Measurements from ENCODE around the gene EIF4B. TPM values are rescaled to one million over a fixed set of nuclear protein-coding genes. Genes with fewer than 3 reads are reported as not detected.

Gene EIF4B
- total RNA-seq, 4 donors from 2014 or later: 667 to 821 (median 740) TPM

GRCh38 chr12:53065975-53066931 lies 60.0 kb downstream of the EIF4B start:
- Histone ChIP-seq H3K9me3 (no peaks in the 10 kb centered on the region), H3K4me1 (peaks cover 34 to 37% of the 10 kb centered on the region in 2 donors), H3K27ac (peak overlapping the region; percentile 71 to 74 (median 74)), H3K36me3 (peaks cover 0 to 43% of the 10 kb centered on the region in 2 donors), H3K4me3 (no peak overlapping the region), H3K27me3 (no peaks in the 10 kb centered on the region)
- TF ChIP-seq, protein P1, sequence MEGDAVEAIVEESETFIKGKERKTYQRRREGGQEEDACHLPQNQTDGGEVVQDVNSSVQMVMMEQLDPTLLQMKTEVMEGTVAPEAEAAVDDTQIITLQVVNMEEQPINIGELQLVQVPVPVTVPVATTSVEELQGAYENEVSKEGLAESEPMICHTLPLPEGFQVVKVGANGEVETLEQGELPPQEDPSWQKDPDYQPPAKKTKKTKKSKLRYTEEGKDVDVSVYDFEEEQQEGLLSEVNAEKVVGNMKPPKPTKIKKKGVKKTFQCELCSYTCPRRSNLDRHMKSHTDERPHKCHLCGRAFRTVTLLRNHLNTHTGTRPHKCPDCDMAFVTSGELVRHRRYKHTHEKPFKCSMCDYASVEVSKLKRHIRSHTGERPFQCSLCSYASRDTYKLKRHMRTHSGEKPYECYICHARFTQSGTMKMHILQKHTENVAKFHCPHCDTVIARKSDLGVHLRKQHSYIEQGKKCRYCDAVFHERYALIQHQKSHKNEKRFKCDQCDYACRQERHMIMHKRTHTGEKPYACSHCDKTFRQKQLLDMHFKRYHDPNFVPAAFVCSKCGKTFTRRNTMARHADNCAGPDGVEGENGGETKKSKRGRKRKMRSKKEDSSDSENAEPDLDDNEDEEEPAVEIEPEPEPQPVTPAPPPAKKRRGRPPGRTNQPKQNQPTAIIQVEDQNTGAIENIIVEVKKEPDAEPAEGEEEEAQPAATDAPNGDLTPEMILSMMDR (IDR thresholded peaks at IDR 0.05 in 4 of 5, conservative IDR thresholded peaks at IDR 0.05 in 1 of 5): peak; percentile 89 to 95 (median 94)
- no peak for TF ChIP-seq POLR2A (IDR thresholded peaks at IDR 0.05)
- intact Hi-C loops (cut with DNase I; ENCODE audit: low total_unique reads): loop anchor here (1.0 to 5.0 kb wide), 5 partner anchors 13 to 131 kb away; partner anchors contain the start of genes CSAD, SPRYD3 and ZNF740
- peak; percentile 65 to 69 for ATAC-seq
- in situ Hi-C loops (cut with MboI; ENCODE audit: low sequenced_read_pairs in 4 of 4): loop anchor here in 2 of 4 donors (5.0 to 25.0 kb wide), 3 partner anchors 36 to 121 kb away; partner anchors contain the start of genes CSAD (in 2 of the 2), SOAT2 (in 2 of the 2) and ZNF740 (in 2 of the 2)
- peak; percentile 67 to 74 for DNase-seq

GRCh38 chr12:53067074-53067992 lies 61.1 kb downstream of the EIF4B start:
- H3K36me3 ChIP-seq: peaks cover 0 to 32% of the 10 kb centered on the region in 2 donors
- no peaks in the 10 kb centered on the region for H3K9me3 ChIP-seq
- H3K27ac ChIP-seq: peak overlapping the region; percentile 22 to 74 (median 72)
- peaks cover 30 to 32% of the 10 kb centered on the region in 2 donors for H3K4me1 ChIP-seq
- no peak for DNase-seq
- in situ Hi-C loops (cut with MboI; ENCODE audit: low sequenced_read_pairs in 4 of 4) (loop anchor here in 2 of 4 donors (5.0 to 25.0 kb wide), 3 partner anchors 35 to 120 kb away; partner anchors contain the start of genes CSAD (in 2 of the 2), SOAT2 (in 2 of the 2) and ZNF740 (in 2 of the 2)), intact Hi-C loops (cut with DNase I; ENCODE audit: low total_unique reads) (loop anchor here (5.0 kb wide), 1 partner anchor 115 kb away; the partner anchor contains the start of genes CSAD and ZNF740)
- H3K27me3 ChIP-seq: no peaks in the 10 kb centered on the region
- ATAC-seq: no peak
- no peak for TF ChIP-seq POLR2A (IDR thresholded peaks at IDR 0.05)
- TF ChIP-seq, protein P1 (IDR thresholded peaks at IDR 0.05 in 4 of 5, conservative IDR thresholded peaks at IDR 0.05 in 1 of 5): no peak
- no peak overlapping the region for H3K4me3 ChIP-seq

DNA sequence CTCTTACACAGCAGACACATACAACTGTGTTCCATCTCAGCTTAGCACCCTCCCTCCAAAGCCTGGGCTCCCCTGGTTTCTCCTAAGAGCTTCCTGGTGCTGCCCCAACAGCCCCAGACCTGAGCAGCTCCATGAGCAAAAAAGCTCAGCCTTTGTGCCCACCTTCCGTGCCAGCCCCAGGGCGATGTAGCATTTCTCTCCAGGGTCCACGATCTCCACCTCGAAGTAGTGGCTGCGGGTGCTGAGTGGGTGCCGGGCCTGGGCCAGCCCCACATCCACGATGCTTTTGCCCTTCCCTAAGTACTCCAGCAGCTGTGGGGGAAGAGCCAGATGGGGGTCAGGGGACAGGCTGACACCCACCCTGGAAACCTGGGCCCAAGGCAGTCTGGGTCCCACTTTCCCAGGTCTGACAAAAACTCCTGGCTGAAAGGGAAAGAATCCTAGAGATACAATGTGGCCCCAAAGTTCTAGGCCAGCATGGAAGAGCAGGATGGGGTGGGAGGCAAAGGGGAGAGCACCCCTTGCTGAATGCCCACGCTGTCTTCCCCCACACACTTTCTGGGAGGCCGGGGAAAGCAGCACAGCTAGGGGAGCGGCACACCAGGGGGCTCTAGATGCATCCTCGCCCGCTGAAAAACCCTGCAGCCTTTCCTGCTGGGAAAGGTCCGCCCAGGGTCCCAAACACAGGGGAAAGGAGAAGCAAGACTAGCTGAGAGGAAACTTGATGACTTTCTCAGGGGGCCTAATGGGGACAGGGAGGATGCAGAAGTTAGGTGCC lies 61.9 kb downstream of the EIF4B start:
- Histone ChIP-seq H3K9me3 (no peaks in the 10 kb centered on the region), H3K36me3 (peaks cover 0 to 25% of the 10 kb centered on the region in 2 donors), H3K4me3 (no peak overlapping the region), H3K27me3 (no peaks in the 10 kb centered on the region), H3K27ac (peak overlapping the region; percentile 31 to 74 (median 72)), H3K4me1 (peaks cover 26 to 36% of the 10 kb centered on the region in 2 donors)
- intact Hi-C loops (cut with DNase I; ENCODE audit: low total_unique reads): loop anchor here (5.0 kb wide), 1 partner anchor 114 kb away; the partner anchor contains the start of genes CSAD and ZNF740
- in situ Hi-C loops (cut with MboI; ENCODE audit: low sequenced_read_pairs in 4 of 4): loop anchor here in 2 of 4 donors (5.0 to 25.0 kb wide), 3 partner anchors 34 to 119 kb away; partner anchors contain the start of genes CSAD (in 2 of the 2), SOAT2 (in 2 of the 2) and ZNF740 (in 2 of the 2)
- TF ChIP-seq, protein P1 (IDR thresholded peaks at IDR 0.05 in 4 of 5, conservative IDR thresholded peaks at IDR 0.05 in 1 of 5): no peak
- ATAC-seq (no peak), DNase-seq (peak in 1 of 2 donors; percentile 16)

Data from gastrocnemius medialis (tissue), 4 donors.